Kidney (tissue), 14 donors: ENCODE data around the gene SORCS3. TPM values are rescaled to one million over a fixed set of nuclear protein-coding genes. Genes with fewer than 3 reads are reported as not detected.

Experiments
- DNase-seq, 5 donors: peaks; one replicate each; pipeline ENCODE4 v3.0.0-alpha.2; 2013 to 2020
- FAIRE-seq: peaks from 2 replicates; lab custom pipeline; 2012; peaks lifted over from hg19 to GRCh38; lab: Jason Lieb, UNC
- H3K27ac ChIP-seq, 2 donors: one replicate each; pipeline ENCODE4 v1.7.0; 2013; ENCODE audit warnings: low read depth in 2 of 2, low read length in 2 of 2, inconsistent platforms in 1 of 2
- H3K27me3 ChIP-seq: one replicate; pipeline ENCODE4 v1.7.1; 2013; ENCODE audit warnings: low read length, inconsistent platforms; ENCODE audit not compliant: control insufficient read depth, insufficient read depth
- H3K36me3 ChIP-seq, 3 donors: one replicate each; pipeline versions ENCODE4 v1.7.0 to v1.7.1; 2013; ENCODE audit warnings: low read length in 3 of 3, control low read depth in 1 of 3, inconsistent platforms in 1 of 3; ENCODE audit not compliant: insufficient read depth in 3 of 3, control insufficient read depth in 2 of 3
- H3K4me1 ChIP-seq, 3 donors: one replicate each; pipeline versions ENCODE4 v1.7.0 to v1.7.1; 2013; ENCODE audit warnings: low read length in 3 of 3, inconsistent platforms in 1 of 3, low read depth in 1 of 3; ENCODE audit not compliant: control insufficient read depth in 2 of 3, insufficient read depth in 2 of 3
- H3K4me3 ChIP-seq, 3 donors: one replicate each; pipeline versions ENCODE4 v1.7.0 to v1.8.1; 2013; ENCODE audit warnings: low read length in 3 of 3, control low read depth in 1 of 3, inconsistent platforms in 1 of 3
- H3K9ac ChIP-seq, 3 donors: one replicate each; pipeline versions ENCODE4 v1.7.0 to v1.7.1; 2013; ENCODE audit warnings: low read length in 3 of 3, control low read depth in 1 of 3, inconsistent platforms in 1 of 3
- H3K9me3 ChIP-seq, 3 donors: one replicate each; pipeline versions ENCODE4 v1.7.0 to v1.7.1; 2013; ENCODE audit warnings: low read length in 3 of 3, control low read depth in 1 of 3, inconsistent platforms in 1 of 3; ENCODE audit not compliant: control insufficient read depth in 2 of 3, insufficient read depth in 1 of 3
- intact Hi-C: fragments of 100-400 bp; cut with DNase I; formaldehyde crosslinking; loops from one replicate; pipeline ENCODE4 v1.11.1; 2022
- polyA plus RNA-seq: library from polyadenylated mRNA; stranded (reverse); fragments of 350-450 nt; fragmentation: Illumina TruSeq; extraction: RNeasy Lipid Tissue Mini Kit (QIAGEN cat#74804); gene quantifications from one replicate; pipeline ENCODE4 v1.2.3, GENCODE V29; 2014; ENCODE audit warnings: low read depth, low replicate concordance; ENCODE audit not compliant: insufficient read depth
- total RNA-seq: library from RNA; stranded (reverse); fragmentation: NEBNext Ultra II Directional; extraction: Animal tissue kit (Norgen Biotek cat#: 25700); gene quantifications from one replicate; pipeline ENCODE4 v1.2.1, GENCODE V29; 2021
- TF ChIP-seq, protein P1 (sequence below): IDR thresholded peaks from 3 replicates; pipeline ENCODE4 v1.5.1; 2012; ENCODE audit warnings: mild to moderate bottlenecking, moderate library complexity, borderline replicate concordance; ENCODE audit not compliant: insufficient read depth; ENCODE audit errors: extremely low read depth
- donor health status: control.
- donor health status: control.
- donor health status: control.
- donor health status: control.
- donor health status: control.
- donor health status: DM: yes; HTN: yes; CAD: no.
- donor health status: Normal renal cell carcinoma (clear cell type).

SORCS3 gene
- total and polyA plus RNA-seq, 2 donors from 2014 or later, result 0.52 to 1.1 TPM

GRCh38 chr10:105104297-105104696 lies 463.2 kb downstream of the SORCS3 start:
- no peak for FAIRE-seq
- Histone ChIP-seq H3K36me3 (no peaks in the 10 kb centered on the region), H3K9ac (no peak overlapping the region), H3K27ac (no peak overlapping the region), H3K27me3 (no peaks in the 10 kb centered on the region), H3K4me1 (no peaks in the 10 kb centered on the region), H3K4me3 (no peak overlapping the region), H3K9me3 (no peaks in the 10 kb centered on the region)
- no peak for DNase-seq
- intact Hi-C loops, result no loop called here
- TF ChIP-seq, protein P1, sequence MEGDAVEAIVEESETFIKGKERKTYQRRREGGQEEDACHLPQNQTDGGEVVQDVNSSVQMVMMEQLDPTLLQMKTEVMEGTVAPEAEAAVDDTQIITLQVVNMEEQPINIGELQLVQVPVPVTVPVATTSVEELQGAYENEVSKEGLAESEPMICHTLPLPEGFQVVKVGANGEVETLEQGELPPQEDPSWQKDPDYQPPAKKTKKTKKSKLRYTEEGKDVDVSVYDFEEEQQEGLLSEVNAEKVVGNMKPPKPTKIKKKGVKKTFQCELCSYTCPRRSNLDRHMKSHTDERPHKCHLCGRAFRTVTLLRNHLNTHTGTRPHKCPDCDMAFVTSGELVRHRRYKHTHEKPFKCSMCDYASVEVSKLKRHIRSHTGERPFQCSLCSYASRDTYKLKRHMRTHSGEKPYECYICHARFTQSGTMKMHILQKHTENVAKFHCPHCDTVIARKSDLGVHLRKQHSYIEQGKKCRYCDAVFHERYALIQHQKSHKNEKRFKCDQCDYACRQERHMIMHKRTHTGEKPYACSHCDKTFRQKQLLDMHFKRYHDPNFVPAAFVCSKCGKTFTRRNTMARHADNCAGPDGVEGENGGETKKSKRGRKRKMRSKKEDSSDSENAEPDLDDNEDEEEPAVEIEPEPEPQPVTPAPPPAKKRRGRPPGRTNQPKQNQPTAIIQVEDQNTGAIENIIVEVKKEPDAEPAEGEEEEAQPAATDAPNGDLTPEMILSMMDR, result no peak

DNA sequence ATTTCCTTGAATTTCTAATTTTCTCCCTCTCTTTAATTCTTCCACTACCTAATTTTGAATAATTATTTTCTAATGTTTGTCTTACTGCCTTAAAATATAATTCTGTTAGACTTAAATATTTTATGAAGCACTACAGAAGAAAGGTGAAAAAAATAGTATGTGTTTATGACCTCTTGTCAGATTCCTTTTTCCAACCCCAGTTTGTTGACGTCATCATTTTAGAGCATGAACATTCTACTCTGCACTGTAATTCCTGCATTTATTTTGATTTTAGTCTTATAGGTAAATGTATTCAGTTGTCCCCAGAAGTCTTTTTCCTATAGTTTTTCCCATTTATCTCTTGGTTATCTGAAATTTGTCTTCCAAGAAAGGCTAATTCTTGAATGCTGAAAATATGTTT lies 468.1 kb downstream of the SORCS3 start:
- no peak for DNase-seq
- Histone ChIP-seq H3K36me3 (no peaks in the 10 kb centered on the region), H3K27ac (no peak overlapping the region), H3K9me3 (no peaks in the 10 kb centered on the region), H3K4me3 (no peak overlapping the region), H3K9ac (no peak overlapping the region), H3K27me3 (no peaks in the 10 kb centered on the region), H3K4me1 (no peaks in the 10 kb centered on the region)
- intact Hi-C loops, result no loop called here
- TF ChIP-seq, protein P1, result no peak
- FAIRE-seq, result no peak

GRCh38 chr10:105112862-105113261 lies 471.8 kb downstream of the SORCS3 start:
- DNase-seq (no peak), FAIRE-seq (no peak)
- Histone ChIP-seq H3K4me1 (no peaks in the 10 kb centered on the region), H3K9ac (no peak overlapping the region), H3K9me3 (no peaks in the 10 kb centered on the region), H3K27me3 (no peaks in the 10 kb centered on the region), H3K36me3 (no peaks in the 10 kb centered on the region), H3K27ac (no peak overlapping the region), H3K4me3 (no peak overlapping the region)
- intact Hi-C loops, result no loop called here
- TF ChIP-seq, protein P1, result no peak

DNA sequence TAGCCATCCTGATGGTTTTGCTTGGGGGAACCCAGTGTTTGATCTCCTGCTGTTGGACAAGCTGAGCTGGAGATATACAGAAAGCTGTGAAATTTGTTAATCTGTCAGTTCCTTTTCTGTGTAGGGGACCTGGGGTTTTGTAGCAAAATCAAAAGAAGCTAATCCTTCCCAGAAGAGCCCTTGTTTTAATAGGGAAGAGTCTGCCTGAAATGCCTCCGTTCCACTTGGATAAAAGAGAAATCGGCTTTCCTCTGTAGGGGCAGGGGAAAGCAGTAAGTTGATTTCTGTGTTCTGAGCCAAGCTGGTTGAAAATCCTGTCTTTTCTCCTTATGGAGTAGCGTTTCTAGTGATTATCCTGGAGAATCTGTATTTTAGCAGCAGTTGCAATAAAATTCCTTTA lies 472.6 kb downstream of the SORCS3 start:
- Histone ChIP-seq H3K9me3 (no peaks in the 10 kb centered on the region), H3K4me3 (no peak overlapping the region), H3K27ac (no peak overlapping the region), H3K36me3 (no peaks in the 10 kb centered on the region), H3K9ac (no peak overlapping the region), H3K4me1 (no peaks in the 10 kb centered on the region), H3K27me3 (no peaks in the 10 kb centered on the region)
- intact Hi-C loops, result no loop called here
- TF ChIP-seq, protein P1, result no peak
- DNase-seq, result no peak
- FAIRE-seq, result no peak
